Smooth muscle cell of the umbilical artery (primary cell): ENCODE measurements around the gene APH1A. TPM values are rescaled to one million over a fixed set of nuclear protein-coding genes. Genes with fewer than 3 reads are reported as not detected.

Source experiments
- total RNA-seq: library from RNA; depleted of rRNA; stranded (reverse); fragments of >200 nt; gene quantifications from 2 replicates; pipeline ENCODE4 v1.2.3, GENCODE V29; 2014

The APH1A gene
- 57.4 and 84.6 TPM in 2 replicates for total RNA-seq

DNA sequence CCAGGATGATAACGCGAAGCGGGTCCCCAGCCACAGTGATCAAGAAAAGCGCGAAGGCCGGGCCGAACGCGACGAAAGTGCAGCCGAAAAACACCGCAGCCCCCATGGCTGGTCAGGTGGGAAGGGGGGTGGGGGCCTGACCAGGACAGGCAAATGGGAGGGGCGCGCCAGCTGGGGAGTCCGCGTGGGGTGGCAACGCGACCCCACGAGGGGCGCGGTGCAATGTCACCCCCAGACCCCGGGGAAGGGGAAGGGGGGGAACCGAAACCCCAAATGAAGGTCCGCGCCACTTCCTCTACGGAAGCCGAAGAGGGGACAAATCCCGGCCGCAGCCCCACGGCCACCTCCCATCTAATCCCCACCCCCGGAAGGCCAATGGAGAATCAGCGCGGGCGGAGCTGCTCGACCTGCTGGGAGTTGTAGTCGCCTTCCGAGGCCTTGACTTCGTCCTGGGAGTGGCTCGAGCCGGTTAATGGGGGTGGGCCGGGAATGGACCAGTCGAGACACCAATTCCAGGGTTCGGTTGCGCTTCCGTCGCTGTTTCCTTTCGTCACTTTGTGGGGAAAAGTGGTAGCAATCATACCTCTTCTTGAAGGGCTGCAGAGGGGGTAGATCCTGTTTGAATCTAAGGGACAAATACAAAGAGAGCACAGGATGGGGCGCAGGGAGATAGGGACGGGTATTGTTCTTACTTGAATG lies at the start of gene APH1A:
APH1A (minus strand) TSS at position 312 of the 699 bp plus-strand sequence; CDS start at position 106, 206 bp downstream.

GRCh38 chr1:150293433-150294253 lies 24.8 kb upstream of the APH1A start, which contains the start of gene MRPS21:
Gene MRPS21, plus strand, starts transcription at chr1:150293861. Its CDS starts 506 bp downstream, at chr1:150294367.

DNA sequence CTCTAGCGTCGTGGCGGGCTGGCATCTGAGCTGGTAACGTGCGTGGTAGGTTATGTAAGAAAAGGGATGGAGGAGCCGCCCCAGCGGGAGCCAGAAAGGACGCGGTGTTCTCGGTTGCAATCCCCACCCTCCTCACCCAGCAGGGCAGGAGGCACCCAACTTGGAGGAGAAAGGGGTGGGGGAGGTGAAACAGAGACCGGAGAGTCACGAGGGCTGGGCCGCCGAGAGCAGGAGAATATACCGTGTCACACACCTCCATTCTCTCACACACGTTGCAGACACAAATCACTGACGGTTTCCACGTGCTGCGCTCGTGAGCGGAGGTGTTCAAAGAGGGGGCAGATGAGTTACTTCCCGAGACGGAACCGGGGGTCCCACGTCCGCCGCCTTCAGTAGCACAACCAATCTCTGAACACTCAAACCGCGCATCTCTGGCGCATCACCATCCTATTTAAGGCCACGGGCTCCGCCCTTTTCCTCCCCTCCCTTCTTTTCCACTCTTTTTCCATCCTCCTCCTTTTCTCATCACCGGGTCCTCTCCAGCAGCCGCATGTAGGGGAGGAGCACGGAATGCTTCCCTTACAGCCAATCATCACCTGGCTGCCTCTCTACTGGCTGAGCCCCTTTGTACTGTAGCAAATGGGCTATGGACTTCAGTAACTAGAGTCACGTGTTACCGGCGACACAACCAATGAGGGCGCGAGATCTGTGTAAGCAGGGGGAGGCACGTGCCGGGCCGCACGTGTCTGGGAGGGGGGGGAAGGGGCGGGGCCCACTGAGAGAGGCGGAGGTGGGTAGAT lies 13.1 kb upstream of the APH1A start, which contains the start of gene CIART:
CIART (plus strand) TSS at position 797 of the 800 bp plus-strand sequence. CDS start 714 bp downstream, outside the sequence.

GRCh38 chr1:150257624-150258585 lies 10.9 kb downstream of the APH1A start, which contains the start of gene CA14:
Gene CA14, plus strand, starts transcription at chr1:150257774. Its CDS starts 355 bp downstream, at chr1:150258129.

GRCh38 chr1:150235852-150236613 lies 32.8 kb downstream of the APH1A start, which contains the start of gene ANP32E:
Gene ANP32E, minus strand, starts transcription at chr1:150236112. Its CDS starts 326 bp downstream, at chr1:150235786.

Other genes starting within 250 kb of the APH1A start
- 43.6 and 43.7 TPM in 2 replicates for gene VPS45, start 201.2 kb downstream of the APH1A start, total RNA-seq
- 38.6 and 49.7 TPM in 2 replicates for gene PLEKHO1, start 119.1 kb downstream of the APH1A start, total RNA-seq
- 19.0 and 28.4 TPM in 2 replicates for gene ANP32E, start 32.9 kb downstream of the APH1A start, total RNA-seq
- not detected in 2 replicates for gene CA14, start 11.2 kb downstream of the APH1A start, total RNA-seq
- 6.7 and 38.0 TPM in 2 replicates for gene C1orf54, start 3.8 kb upstream of the APH1A start, total RNA-seq
- 3.6 and 4.8 TPM in 2 replicates for gene CIART, start 13.5 kb upstream of the APH1A start, total RNA-seq
- gene MRPS21, start 24.8 kb upstream of the APH1A start, total RNA-seq: 34.7 and 52.0 TPM in 2 replicates
- 34.4 and 46.5 TPM in 2 replicates for gene PRPF3, start 52.5 kb upstream of the APH1A start, total RNA-seq
- 6.8 and 11.3 TPM in 2 replicates for gene RPRD2, start 95.1 kb upstream of the APH1A start, total RNA-seq
- 11.6 and 16.7 TPM in 2 replicates for gene TARS2, start 218.4 kb upstream of the APH1A start, total RNA-seq
- 5.3 and 15.8 TPM in 2 replicates for gene ECM1, start 239.1 kb upstream of the APH1A start, total RNA-seq
- gene FALEC, start 246.7 kb upstream of the APH1A start, total RNA-seq: not detected in 2 replicates